Measurements from ENCODE around the gene FRMD4A. TPM values are rescaled to one million over a fixed set of nuclear protein-coding genes. Genes with fewer than 3 reads are reported as not detected.
A peak's percentile ranks its signal among the peaks of the same experiment; 100 is the strongest.

FRMD4A gene
- total and polyA plus RNA-seq, 7 donors, result 3.0 to 27.8 (median 14.4) TPM

DNA sequence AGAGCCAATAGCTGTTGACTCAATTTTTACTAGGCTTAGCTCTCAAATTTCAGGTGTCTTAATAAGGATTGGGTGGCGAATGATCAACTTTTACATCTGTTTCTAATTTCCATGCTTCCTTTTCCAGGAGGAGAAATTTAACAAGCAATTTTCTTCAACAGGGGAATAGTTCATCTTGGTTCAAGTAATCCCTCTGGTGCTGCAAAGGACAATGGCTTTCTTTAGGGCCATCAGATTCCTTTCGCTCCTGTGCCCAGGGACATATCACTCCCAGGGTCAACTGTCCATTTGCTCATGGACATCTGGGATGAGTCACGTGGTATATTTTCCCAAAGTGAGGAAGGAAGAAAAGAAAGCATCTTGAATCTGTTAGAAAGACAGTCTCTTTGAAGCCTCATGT, 313.3 kb downstream of the FRMD4A start:
- no peak for DNase-seq
- H3K27me3 ChIP-seq, result no peaks in the 10 kb centered on the region
- H3K4me1 ChIP-seq, result peaks cover 0 to 8% (median 0%) of the 10 kb centered on the region in 4 donors
- TF ChIP-seq POLR2AphosphoS5 (IDR thresholded peaks at IDR 0.05) (no peak), POLR2A (IDR thresholded peaks at IDR 0.05) (no peak), EP300 (IDR thresholded peaks at IDR 0.05) (no peak)
- TF ChIP-seq, protein P1, sequence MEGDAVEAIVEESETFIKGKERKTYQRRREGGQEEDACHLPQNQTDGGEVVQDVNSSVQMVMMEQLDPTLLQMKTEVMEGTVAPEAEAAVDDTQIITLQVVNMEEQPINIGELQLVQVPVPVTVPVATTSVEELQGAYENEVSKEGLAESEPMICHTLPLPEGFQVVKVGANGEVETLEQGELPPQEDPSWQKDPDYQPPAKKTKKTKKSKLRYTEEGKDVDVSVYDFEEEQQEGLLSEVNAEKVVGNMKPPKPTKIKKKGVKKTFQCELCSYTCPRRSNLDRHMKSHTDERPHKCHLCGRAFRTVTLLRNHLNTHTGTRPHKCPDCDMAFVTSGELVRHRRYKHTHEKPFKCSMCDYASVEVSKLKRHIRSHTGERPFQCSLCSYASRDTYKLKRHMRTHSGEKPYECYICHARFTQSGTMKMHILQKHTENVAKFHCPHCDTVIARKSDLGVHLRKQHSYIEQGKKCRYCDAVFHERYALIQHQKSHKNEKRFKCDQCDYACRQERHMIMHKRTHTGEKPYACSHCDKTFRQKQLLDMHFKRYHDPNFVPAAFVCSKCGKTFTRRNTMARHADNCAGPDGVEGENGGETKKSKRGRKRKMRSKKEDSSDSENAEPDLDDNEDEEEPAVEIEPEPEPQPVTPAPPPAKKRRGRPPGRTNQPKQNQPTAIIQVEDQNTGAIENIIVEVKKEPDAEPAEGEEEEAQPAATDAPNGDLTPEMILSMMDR (IDR thresholded peaks at IDR 0.05), result no peak
- intact Hi-C loops (cut with DNase I), result no loop called here
- H3K36me3 ChIP-seq, result no peaks in the 10 kb centered on the region
- 25 to 66% methylated on average over 3 of the region's 3 CpGs for WGBS, 2 donors
- no peak overlapping the region for H3K27ac ChIP-seq
- H3K4me3 ChIP-seq, result no peak overlapping the region
- H3K9me3 ChIP-seq, result peaks cover 0 to 3% (median 0%) of the 10 kb centered on the region in 4 donors

DNA sequence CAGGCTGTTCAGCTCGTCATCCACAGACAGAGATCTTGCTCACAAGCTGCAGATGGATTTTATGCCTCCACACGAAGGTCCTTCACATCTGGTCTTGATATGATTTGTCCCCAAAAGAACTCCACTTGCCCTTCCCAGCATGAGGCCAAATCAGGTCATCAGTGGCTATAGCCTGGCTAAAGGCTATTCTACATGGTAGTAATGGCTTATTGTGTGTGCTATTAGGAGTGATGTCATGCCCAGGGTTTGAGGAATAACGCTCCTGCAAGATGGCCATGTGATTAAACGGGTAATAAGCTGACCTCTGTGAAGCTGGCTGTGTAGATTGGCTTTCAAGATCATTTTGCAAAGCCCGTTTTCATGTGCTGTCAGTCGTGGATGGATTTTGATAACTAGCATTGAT, 313.8 kb downstream of the FRMD4A start:
- Histone ChIP-seq H3K27me3 (peaks cover 0 to 2% (median 0%) of the 10 kb centered on the region in 3 donors), H3K36me3 (no peaks in the 10 kb centered on the region), H3K4me3 (no peak overlapping the region), H3K9me3 (peaks cover 0 to 3% (median 0%) of the 10 kb centered on the region in 4 donors), H3K27ac (no peak overlapping the region), H3K4me1 (peaks cover 0 to 8% (median 0%) of the 10 kb centered on the region in 4 donors)
- WGBS, 2 donors, result 29 to 71% methylated on average over 6 of the region's 6 CpGs
- intact Hi-C loops (cut with DNase I), result no loop called here
- TF ChIP-seq POLR2AphosphoS5 (IDR thresholded peaks at IDR 0.05) (no peak), EP300 (IDR thresholded peaks at IDR 0.05) (no peak), POLR2A (IDR thresholded peaks at IDR 0.05) (no peak)
- TF ChIP-seq, protein P1 (IDR thresholded peaks at IDR 0.05), result no peak
- no peak for DNase-seq

DNA sequence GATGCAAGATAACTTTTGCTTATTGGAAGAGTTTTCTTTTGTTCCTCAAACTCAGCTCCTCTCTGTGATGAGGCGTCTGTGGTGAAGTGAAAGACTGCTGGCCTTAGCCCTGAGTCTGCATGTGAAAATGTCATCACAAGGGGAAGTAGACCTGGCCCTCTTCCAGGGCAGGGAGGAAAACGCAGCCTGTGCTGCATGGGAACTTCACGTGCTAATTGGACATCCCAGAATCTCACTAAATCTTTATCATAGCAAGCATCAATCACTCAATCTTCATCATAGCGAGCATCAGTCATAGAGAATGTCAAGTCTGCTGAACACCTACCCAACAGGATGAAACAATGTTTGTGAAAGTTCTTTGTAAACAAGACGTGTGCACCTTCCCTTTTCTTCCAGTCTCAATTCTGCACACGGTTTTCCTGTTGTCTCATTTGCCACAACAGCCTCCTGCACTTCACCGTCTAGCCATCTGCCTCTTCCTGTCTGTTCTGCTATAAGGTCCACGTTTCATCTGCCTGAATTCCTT, 314.6 kb downstream of the FRMD4A start:
- TF ChIP-seq POLR2A (IDR thresholded peaks at IDR 0.05), result no peak
- TF ChIP-seq, protein P1 (IDR thresholded peaks at IDR 0.05), result no peak
- TF ChIP-seq EP300 (IDR thresholded peaks at IDR 0.05), result no peak
- peak in 1 of 4 donors; percentile 21 for TF ChIP-seq POLR2AphosphoS5 (IDR thresholded peaks at IDR 0.05)
- no peak overlapping the region for H3K27ac ChIP-seq
- peaks cover 0 to 8% (median 0%) of the 10 kb centered on the region in 4 donors for H3K4me1 ChIP-seq
- H3K27me3 ChIP-seq, result peaks cover 0 to 11% (median 0%) of the 10 kb centered on the region in 3 donors
- H3K9me3 ChIP-seq, result peaks cover 0 to 3% (median 0%) of the 10 kb centered on the region in 4 donors
- intact Hi-C loops (cut with DNase I), result no loop called here
- WGBS, 2 donors, result 34 to 42% methylated on average over 8 of the region's 8 CpGs
- H3K4me3 ChIP-seq, result no peak overlapping the region
- DNase-seq, result peak; percentile 77
- no peaks in the 10 kb centered on the region for H3K36me3 ChIP-seq

DNA sequence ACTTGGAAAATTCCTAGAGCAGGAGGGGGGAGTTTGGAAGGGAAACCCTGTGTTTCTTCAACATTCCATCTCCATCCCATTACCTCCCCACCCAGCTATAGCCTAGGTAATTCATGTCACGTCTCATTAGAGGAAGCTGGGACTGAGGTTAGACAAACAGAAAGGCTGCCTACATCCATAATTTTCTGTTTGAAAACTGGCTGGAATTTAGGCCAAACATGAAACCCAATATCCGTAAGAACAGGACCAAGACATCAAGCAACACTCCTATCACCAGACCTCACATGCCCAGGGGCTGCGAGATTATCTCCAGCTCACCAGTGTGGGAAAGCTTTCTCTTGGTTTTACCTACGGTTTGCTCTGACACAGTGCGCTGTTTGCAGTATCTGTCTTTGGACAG, 316.3 kb downstream of the FRMD4A start:
- Histone ChIP-seq H3K27me3 (peaks cover 0 to 26% (median 0%) of the 10 kb centered on the region in 3 donors), H3K4me3 (no peak overlapping the region), H3K9me3 (peaks cover 0 to 3% (median 0%) of the 10 kb centered on the region in 4 donors), H3K27ac (no peak overlapping the region), H3K36me3 (no peaks in the 10 kb centered on the region), H3K4me1 (peaks cover 0 to 14% (median 2%) of the 10 kb centered on the region in 4 donors)
- DNase-seq, result no peak
- WGBS, 2 donors, result 80 to 88% methylated on average over 5 of the region's 5 CpGs
- intact Hi-C loops (cut with DNase I), result no loop called here
- TF ChIP-seq, protein P1 (IDR thresholded peaks at IDR 0.05), result no peak
- TF ChIP-seq POLR2A (IDR thresholded peaks at IDR 0.05) (no peak), EP300 (IDR thresholded peaks at IDR 0.05) (no peak), POLR2AphosphoS5 (IDR thresholded peaks at IDR 0.05) (no peak)
